NT2/D1 (cell line): ENCODE data around the gene KRT14.

ENCODE experiments used
- YY1 ChIP-seq: IDR thresholded peaks from 2 replicates; pipeline ENCODE4 v1.6.1; 2011; ENCODE audit not compliant: insufficient read length, insufficient read depth
- ZNF274 ChIP-seq: IDR thresholded peaks from 2 replicates; pipeline ENCODE4 v1.6.1; 2011; ENCODE audit warnings: mild to moderate bottlenecking, low read depth, low read length

- TF ChIP-seq YY1 (no peak), ZNF274 (no peak)
Measured at GRCh38 chr17:41593306-41593981, 6.7 kb upstream of the KRT14 start.
